Measurements from ENCODE around the gene RBMS3. TPM values are rescaled to one million over a fixed set of nuclear protein-coding genes. Genes with fewer than 3 reads are reported as not detected.

The RBMS3 gene
- total and polyA plus RNA-seq, 2 of the 8 experiments (the other 6 are each of a cell fraction or from before 2014, with no cell fraction given) = 3.7 to 6.9 TPM

DNA sequence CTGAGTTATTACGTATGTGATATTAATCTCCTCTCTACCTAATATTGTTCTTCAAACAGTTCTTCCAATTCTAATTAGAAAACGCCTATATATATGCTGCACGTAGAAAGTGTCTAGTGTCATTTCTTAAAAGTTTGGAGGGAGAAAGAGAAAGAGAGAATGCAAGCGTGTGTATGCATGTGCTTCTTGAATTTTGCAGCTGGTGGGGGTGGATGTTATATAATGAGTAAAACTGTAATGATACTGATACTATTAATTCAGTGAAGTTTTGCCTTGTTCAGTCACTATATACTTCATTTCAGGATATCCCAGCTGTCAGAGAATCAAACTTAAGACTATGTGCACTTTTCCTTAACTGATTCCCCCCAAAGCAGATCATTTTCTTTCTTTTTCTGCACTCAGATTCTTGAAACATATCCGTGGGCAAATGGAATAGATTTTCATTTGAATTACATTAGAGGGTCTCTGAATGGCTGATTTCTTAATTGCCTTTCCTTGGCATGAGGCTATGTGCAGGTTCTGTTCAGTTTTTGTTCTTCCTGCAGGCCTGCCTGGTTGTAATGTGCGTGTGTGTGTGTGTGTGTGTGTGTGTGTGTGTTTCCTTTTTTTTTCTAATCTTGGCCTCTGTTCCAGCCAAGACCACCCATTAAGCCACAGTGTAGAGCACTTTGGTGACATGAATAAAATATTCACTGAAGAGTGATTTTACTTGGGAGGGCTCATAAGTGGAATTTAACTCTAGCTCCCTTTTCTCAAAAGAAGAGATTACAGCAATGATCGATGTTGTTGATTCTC is 617.5 kb downstream of the RBMS3 start:
- Histone ChIP-seq H2BK20ac (ENCODE audit: low read length) (no peak overlapping the region), H3K4me2 (ENCODE audit: insufficient read depth in 1 of 2, low read depth in 2 of 2, low read length in 2 of 2) (no peak overlapping the region), H3K79me2 (ENCODE audit: control insufficient read depth in 1 of 2, insufficient read depth in 2 of 2, low read length in 2 of 2) (no peaks in the 10 kb centered on the region), H3K9ac (replicated peaks in 1 of 4; ENCODE audit: extremely low read depth in 1 of 4, low read depth in 3 of 4, low read length in 3 of 4) (no peak overlapping the region), H2BK12ac (ENCODE audit: low read depth, low read length) (no peak overlapping the region), H4K20me1 (replicated peaks in 1 of 2; ENCODE audit: control insufficient read depth in 1 of 2, insufficient read depth in 2 of 2, low read length in 2 of 2) (no peaks in the 10 kb centered on the region), H2BK5ac (ENCODE audit: low read depth, low read length) (no peak overlapping the region), H4K8ac (ENCODE audit: extremely low read depth, insufficient read depth, low read length) (no peak overlapping the region), H3K4me3 (ENCODE audit: extremely low read depth in 1 of 4, insufficient read depth in 2 of 4, low read depth in 3 of 4, low read length in 4 of 4) (no peak overlapping the region), H3K27me3 (replicated peaks in 1 of 4; ENCODE audit: control insufficient read depth in 3 of 4, extremely low read depth in 1 of 4, insufficient read depth in 3 of 4, low read length in 3 of 4) (no peaks in the 10 kb centered on the region), H3K27ac (ENCODE audit: low read depth, low read length) (no peak overlapping the region), H3K4me1 (replicated peaks in 1 of 4; ENCODE audit: control insufficient read depth in 3 of 4, insufficient read depth in 4 of 4, low read length in 3 of 4) (no peaks in the 10 kb centered on the region), H2AK5ac (ENCODE audit: low read depth, low read length) (no peak overlapping the region), H3K36me3 (ENCODE audit: control insufficient read depth in 2 of 4, insufficient read depth in 4 of 4, low read length in 3 of 4) (no peaks in the 10 kb centered on the region), H3K14ac (ENCODE audit: insufficient read length) (no peak overlapping the region), H3K18ac (ENCODE audit: extremely low read depth, low read length) (no peak overlapping the region), H3K9me3 (ENCODE audit: insufficient read depth in 2 of 2, low read depth in 1 of 2, low read length in 1 of 2) (no peaks in the 10 kb centered on the region), H2BK15ac (ENCODE audit: low read length) (no peak overlapping the region), H2AFZ (ENCODE audit: low read length) (no peak overlapping the region), H4K5ac (ENCODE audit: insufficient read length, low read depth, low read length) (no peak overlapping the region), H3K23me2 (ENCODE audit: low read depth, low read length) (no peaks in the 10 kb centered on the region), H4K91ac (replicated peaks; ENCODE audit: insufficient read length, low read length) (no peak overlapping the region), H3K56ac (replicated peaks; ENCODE audit: insufficient read length, low read depth, low read length) (no peak overlapping the region), H3K4ac (replicated peaks; ENCODE audit: insufficient read length, low read depth, low read length) (no peak overlapping the region), H2BK120ac (replicated peaks; ENCODE audit: low read depth, low read length) (no peak overlapping the region), H3K23ac (ENCODE audit: insufficient read length) (no peak overlapping the region), H3K79me1 (ENCODE audit: low read depth, low read length) (no peaks in the 10 kb centered on the region)
- CTCF ChIA-PET (ENCODE audit: partially characterized antibody) = interaction anchor here (0.6 kb wide), 1 partner anchor 618 kb away, joined by 3 read pairs; no protein-coding TSS in a partner anchor
- no peak for FAIRE-seq
- DNase-seq (ENCODE audit: low read depth in 1 of 2, low spot score in 2 of 2) = no peak
- WGBS, 2 experiments (ENCODE audit: extremely low coverage in 1 of 2, insufficient coverage in 1 of 2, insufficient read length in 1 of 2, insufficient replicate concordance in 2 of 2, low coverage in 1 of 2, low lambda C conversion rate in 2 of 2, missing lambda C conversion rate in 1 of 2) = 84% methylated on average over 7 of the region's 7 CpGs; no CpG with 5 or more reads in 1 of the 2 experiments
- POLR2A ChIA-PET (ENCODE audit: partially characterized antibody) = no interaction called here
- TF ChIP-seq SIX5 (IDR thresholded peaks at IDR 0.05; ENCODE audit: low read depth, low read length) = no peak
